HEK293 (cell line): Measurements from ENCODE around the gene STEEP1.

Experiments
- CTCF ChIA-PET: fragments of 350-600 bp; formaldehyde crosslinking; extraction: SDS; loops from one replicate; lab custom pipeline; 2021; ENCODE audit warnings: antibody characterized with exemption; lab: Yijun Ruan, JAX
- POLR2A ChIA-PET: fragments of 300-600 bp; formaldehyde crosslinking; extraction: SDS; loops from one replicate; lab custom pipeline; 2020; ENCODE audit warnings: antibody characterized with exemption, inconsistent platforms; lab: Yijun Ruan, JAX
- H3K27ac ChIP-seq: fragments of 200-500 bp; sonication (Bioruptor generic); 2 replicates; pipeline ENCODE4 v1.5.1; 2014; ENCODE audit warnings: low read depth, low read length, control low read depth, inconsistent platforms; ENCODE audit errors: extremely low read depth
- H3K36me3 ChIP-seq, 2 experiments: fragments of 200-500 bp in 1 of 2; sonication (Bioruptor generic) in 1 of 2; 1 replicate in 1 of 2; 2 replicates in 1 of 2; pipeline ENCODE4 v1.5.1; 2014 to 2017; ENCODE audit warnings: inconsistent platforms in 2 of 2, low read length in 2 of 2; ENCODE audit not compliant: control insufficient read depth in 2 of 2, insufficient read depth in 1 of 2
- H3K4me1 ChIP-seq: fragments of 200-500 bp; sonication (Bioruptor generic); 2 replicates; pipeline ENCODE4 v1.5.1; 2014; ENCODE audit warnings: mild to moderate bottlenecking, low read length, inconsistent platforms; ENCODE audit not compliant: control insufficient read depth, insufficient read depth
- H3K4me3 ChIP-seq: 2 replicates; pipeline ENCODE4 v1.5.1; 2011; ENCODE audit warnings: low read depth, mild to moderate bottlenecking, control low read depth, low read length, moderate library complexity
- H3K9me3 ChIP-seq: fragments of 200-500 bp; sonication (Bioruptor generic); 2 replicates; pipeline ENCODE4 v1.5.1; 2014; ENCODE audit warnings: low read depth, low read length, inconsistent platforms; ENCODE audit not compliant: control insufficient read depth, insufficient read depth
- GLIS2 ChIP-seq: fragments of 450-650 bp; formaldehyde crosslinking; IDR thresholded peaks from 2 replicates; pipeline ENCODE4 v1.5.1; 2016; ENCODE audit warnings: missing biosample characterization, missing genetic modification characterization
- KLF8 ChIP-seq: fragments of 450-650 bp; formaldehyde crosslinking; IDR thresholded peaks from 2 replicates; pipeline ENCODE4 v1.5.1; 2016; ENCODE audit warnings: missing biosample characterization, missing genetic modification characterization
- SALL2 ChIP-seq: fragments of 450-650 bp; formaldehyde crosslinking; IDR thresholded peaks from 2 replicates; pipeline ENCODE4 v1.5.0; 2017; ENCODE audit warnings: missing biosample characterization, mild to moderate bottlenecking, missing genetic modification characterization, borderline replicate concordance
- ZBTB20 ChIP-seq: fragments of 450-650 bp; formaldehyde crosslinking; IDR thresholded peaks from 2 replicates; pipeline ENCODE4 v1.5.1; 2016; ENCODE audit warnings: missing biosample characterization, missing genetic modification characterization
- ZBTB7A ChIP-seq: fragments of 450-650 bp; formaldehyde crosslinking; IDR thresholded peaks from 2 replicates; pipeline ENCODE4 v1.5.1; 2016; ENCODE audit warnings: low read depth, missing biosample characterization, missing genetic modification characterization
- ZNF391 ChIP-seq: fragments of 450-650 bp; formaldehyde crosslinking; IDR thresholded peaks from 2 replicates; pipeline ENCODE4 v1.5.1; 2016; ENCODE audit warnings: low read depth, missing biosample characterization, missing genetic modification characterization, borderline replicate concordance
- ZNF549 ChIP-seq: fragments of 450-650 bp; IDR thresholded peaks from 2 replicates; pipeline ENCODE4 v1.5.1; 2018; ENCODE audit warnings: missing biosample characterization, missing genetic modification characterization, mild to moderate bottlenecking, inconsistent platforms, moderate library complexity
- ZNF600 ChIP-seq: fragments of 450-650 bp; formaldehyde crosslinking; IDR thresholded peaks from 2 replicates; pipeline ENCODE4 v1.5.1; 2016; ENCODE audit warnings: missing biosample characterization, missing genetic modification characterization
- ZNF660 ChIP-seq: fragments of 450-650 bp; IDR thresholded peaks from 2 replicates; pipeline ENCODE4 v1.5.1; 2018; ENCODE audit warnings: missing biosample characterization, mild to moderate bottlenecking, missing genetic modification characterization
- ZNF76 ChIP-seq: fragments of 450-650 bp; formaldehyde crosslinking; IDR thresholded peaks from 2 replicates; pipeline ENCODE4; 2016; ENCODE audit warnings: low read depth, missing biosample characterization, missing genetic modification characterization, borderline replicate concordance
- TF ChIP-seq, protein P1 (sequence below): fragments of 450-650 bp; formaldehyde crosslinking; conservative IDR thresholded peaks from 2 replicates; pipeline ENCODE4 v1.5.1; 2016; ENCODE audit warnings: low read depth, missing biosample characterization, missing genetic modification characterization
- TF ChIP-seq, protein P2 (sequence below): fragments of 450-650 bp; formaldehyde crosslinking; IDR thresholded peaks from 2 replicates; pipeline ENCODE4 v1.5.1; 2016; ENCODE audit warnings: missing biosample characterization, missing genetic modification characterization
- TF ChIP-seq, protein P3 (sequence below): fragments of 450-650 bp; formaldehyde crosslinking; IDR thresholded peaks from 2 replicates; pipeline ENCODE4 v1.5.1; 2016; ENCODE audit warnings: missing biosample characterization, missing genetic modification characterization
- TF ChIP-seq, protein P4 (sequence below): fragments of 450-650 bp; formaldehyde crosslinking; IDR thresholded peaks from 2 replicates; pipeline ENCODE4 v1.5.1; 2016; ENCODE audit warnings: missing biosample characterization, missing genetic modification characterization
- TF ChIP-seq, protein P5 (sequence below): fragments of 450-650 bp; formaldehyde crosslinking; IDR thresholded peaks from 2 replicates; pipeline ENCODE4; 2016; ENCODE audit warnings: missing biosample characterization, missing genetic modification characterization

STEEP1 gene

DNA sequence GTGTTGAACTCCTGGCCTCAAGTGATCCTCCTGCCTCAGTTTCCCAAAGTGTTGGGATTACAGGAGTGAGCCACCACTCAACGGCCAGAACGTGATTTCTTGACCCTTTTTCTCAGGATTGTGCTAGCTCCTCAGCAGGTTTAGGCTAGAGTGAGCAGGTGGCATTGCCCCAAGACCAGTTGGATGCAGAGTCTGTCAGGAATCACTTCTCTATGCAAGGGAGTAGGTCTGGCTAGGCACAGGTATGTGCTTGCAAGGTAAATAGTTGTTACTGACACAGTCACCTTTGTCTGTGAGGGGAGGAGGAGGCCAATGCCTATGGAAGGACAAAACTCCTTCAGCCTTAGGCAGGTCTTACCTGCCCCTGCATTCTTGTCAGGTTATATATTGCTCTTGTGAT is 72.7 kb downstream of the STEEP1 start:
- Histone ChIP-seq H3K4me3 (no peak overlapping the region), H3K36me3 (no peaks in the 10 kb centered on the region), H3K9me3 (no peaks in the 10 kb centered on the region), H3K27ac (no peak overlapping the region), H3K4me1 (no peaks in the 10 kb centered on the region)
- CTCF ChIA-PET = interaction anchor here (0.7 to 2.6 kb wide), 3 partner anchors 10 to 32 kb away, joined by 3 to 16 read pairs (median 8); no protein-coding TSS in a partner anchor
- TF ChIP-seq SALL2 (tag by site-specific recombination) = no peak
- no peak for TF ChIP-seq ZNF660 (tag by site-specific recombination)
- TF ChIP-seq ZBTB20 = no peak
- TF ChIP-seq, protein P1, sequence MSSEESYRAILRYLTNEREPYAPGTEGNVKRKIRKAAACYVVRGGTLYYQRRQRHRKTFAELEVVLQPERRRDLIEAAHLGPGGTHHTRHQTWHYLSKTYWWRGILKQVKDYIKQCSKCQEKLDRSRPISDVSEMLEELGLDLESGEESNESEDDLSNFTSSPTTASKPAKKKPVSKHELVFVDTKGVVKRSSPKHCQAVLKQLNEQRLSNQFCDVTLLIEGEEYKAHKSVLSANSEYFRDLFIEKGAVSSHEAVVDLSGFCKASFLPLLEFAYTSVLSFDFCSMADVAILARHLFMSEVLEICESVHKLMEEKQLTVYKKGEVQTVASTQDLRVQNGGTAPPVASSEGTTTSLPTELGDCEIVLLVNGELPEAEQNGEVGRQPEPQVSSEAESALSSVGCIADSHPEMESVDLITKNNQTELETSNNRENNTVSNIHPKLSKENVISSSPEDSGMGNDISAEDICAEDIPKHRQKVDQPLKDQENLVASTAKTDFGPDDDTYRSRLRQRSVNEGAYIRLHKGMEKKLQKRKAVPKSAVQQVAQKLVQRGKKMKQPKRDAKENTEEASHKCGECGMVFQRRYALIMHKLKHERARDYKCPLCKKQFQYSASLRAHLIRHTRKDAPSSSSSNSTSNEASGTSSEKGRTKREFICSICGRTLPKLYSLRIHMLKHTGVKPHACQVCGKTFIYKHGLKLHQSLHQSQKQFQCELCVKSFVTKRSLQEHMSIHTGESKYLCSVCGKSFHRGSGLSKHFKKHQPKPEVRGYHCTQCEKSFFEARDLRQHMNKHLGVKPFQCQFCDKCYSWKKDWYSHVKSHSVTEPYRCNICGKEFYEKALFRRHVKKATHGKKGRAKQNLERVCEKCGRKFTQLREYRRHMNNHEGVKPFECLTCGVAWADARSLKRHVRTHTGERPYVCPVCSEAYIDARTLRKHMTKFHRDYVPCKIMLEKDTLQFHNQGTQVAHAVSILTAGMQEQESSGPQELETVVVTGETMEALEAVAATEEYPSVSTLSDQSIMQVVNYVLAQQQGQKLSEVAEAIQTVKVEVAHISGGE (tag by site-specific recombination) = no peak
- TF ChIP-seq, protein P2, sequence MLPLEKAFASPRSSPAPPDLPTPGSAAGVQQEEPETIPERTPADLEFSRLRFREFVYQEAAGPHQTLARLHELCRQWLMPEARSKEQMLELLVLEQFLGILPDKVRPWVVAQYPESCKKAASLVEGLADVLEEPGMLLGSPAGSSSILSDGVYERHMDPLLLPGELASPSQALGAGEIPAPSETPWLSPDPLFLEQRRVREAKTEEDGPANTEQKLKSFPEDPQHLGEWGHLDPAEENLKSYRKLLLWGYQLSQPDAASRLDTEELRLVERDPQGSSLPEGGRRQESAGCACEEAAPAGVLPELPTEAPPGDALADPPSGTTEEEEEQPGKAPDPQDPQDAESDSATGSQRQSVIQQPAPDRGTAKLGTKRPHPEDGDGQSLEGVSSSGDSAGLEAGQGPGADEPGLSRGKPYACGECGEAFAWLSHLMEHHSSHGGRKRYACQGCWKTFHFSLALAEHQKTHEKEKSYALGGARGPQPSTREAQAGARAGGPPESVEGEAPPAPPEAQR (tag by site-specific recombination) = no peak
- TF ChIP-seq ZNF549 (tag by site-specific recombination) = no peak
- TF ChIP-seq, protein P3, sequence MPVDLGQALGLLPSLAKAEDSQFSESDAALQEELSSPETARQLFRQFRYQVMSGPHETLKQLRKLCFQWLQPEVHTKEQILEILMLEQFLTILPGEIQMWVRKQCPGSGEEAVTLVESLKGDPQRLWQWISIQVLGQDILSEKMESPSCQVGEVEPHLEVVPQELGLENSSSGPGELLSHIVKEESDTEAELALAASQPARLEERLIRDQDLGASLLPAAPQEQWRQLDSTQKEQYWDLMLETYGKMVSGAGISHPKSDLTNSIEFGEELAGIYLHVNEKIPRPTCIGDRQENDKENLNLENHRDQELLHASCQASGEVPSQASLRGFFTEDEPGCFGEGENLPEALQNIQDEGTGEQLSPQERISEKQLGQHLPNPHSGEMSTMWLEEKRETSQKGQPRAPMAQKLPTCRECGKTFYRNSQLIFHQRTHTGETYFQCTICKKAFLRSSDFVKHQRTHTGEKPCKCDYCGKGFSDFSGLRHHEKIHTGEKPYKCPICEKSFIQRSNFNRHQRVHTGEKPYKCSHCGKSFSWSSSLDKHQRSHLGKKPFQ (tag by site-specific recombination) = no peak
- no peak for TF ChIP-seq ZNF76 (tag by site-specific recombination)
- TF ChIP-seq ZBTB7A (tag by site-specific recombination) = no peak
- TF ChIP-seq, protein P4, sequence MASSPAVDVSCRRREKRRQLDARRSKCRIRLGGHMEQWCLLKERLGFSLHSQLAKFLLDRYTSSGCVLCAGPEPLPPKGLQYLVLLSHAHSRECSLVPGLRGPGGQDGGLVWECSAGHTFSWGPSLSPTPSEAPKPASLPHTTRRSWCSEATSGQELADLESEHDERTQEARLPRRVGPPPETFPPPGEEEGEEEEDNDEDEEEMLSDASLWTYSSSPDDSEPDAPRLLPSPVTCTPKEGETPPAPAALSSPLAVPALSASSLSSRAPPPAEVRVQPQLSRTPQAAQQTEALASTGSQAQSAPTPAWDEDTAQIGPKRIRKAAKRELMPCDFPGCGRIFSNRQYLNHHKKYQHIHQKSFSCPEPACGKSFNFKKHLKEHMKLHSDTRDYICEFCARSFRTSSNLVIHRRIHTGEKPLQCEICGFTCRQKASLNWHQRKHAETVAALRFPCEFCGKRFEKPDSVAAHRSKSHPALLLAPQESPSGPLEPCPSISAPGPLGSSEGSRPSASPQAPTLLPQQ (tag by site-specific recombination) = no peak
- TF ChIP-seq GLIS2 (tag by site-specific recombination) = no peak
- TF ChIP-seq ZNF391 (tag by site-specific recombination) = no peak
- TF ChIP-seq ZNF600 (tag by site-specific recombination) = no peak
- TF ChIP-seq, protein P5, sequence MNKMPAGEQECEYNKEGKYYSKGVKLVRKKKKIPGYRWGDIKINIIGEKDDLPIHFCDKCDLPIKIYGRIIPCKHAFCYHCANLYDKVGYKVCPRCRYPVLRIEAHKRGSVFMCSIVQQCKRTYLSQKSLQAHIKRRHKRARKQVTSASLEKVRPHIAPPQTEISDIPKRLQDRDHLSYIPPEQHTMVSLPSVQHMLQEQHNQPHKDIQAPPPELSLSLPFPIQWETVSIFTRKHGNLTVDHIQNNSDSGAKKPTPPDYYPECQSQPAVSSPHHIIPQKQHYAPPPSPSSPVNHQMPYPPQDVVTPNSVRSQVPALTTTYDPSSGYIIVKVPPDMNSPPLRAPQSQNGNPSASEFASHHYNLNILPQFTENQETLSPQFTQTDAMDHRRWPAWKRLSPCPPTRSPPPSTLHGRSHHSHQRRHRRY (tag by site-specific recombination) = no peak
- no peak for TF ChIP-seq KLF8 (tag by site-specific recombination)
- POLR2A ChIA-PET = interaction anchor here (1.1 kb wide), 1 partner anchor 24 kb away, joined by 3 read pairs; the partner anchor contains the start of gene SLC25A5
